Mammary epithelial cell (primary cell): Measurements from ENCODE around the gene PRKG2.

Source experiments
- EZH2 ChIP-seq: IDR thresholded peaks from 2 replicates; pipeline ENCODE4 v1.6.1; 2012; ENCODE audit warnings: low read length, inconsistent platforms, borderline replicate concordance
- TF ChIP-seq, protein P1 (sequence below), 2 donors: IDR thresholded peaks in 1 of 2; conservative IDR thresholded peaks in 1 of 2; 2 replicates each; pipeline ENCODE4 v1.5.1; 2011 to 2012; ENCODE audit warnings: inconsistent platforms in 2 of 2, low read length in 2 of 2, mild to moderate bottlenecking in 2 of 2, control low read depth in 1 of 2, low read depth in 1 of 2; ENCODE audit not compliant: insufficient read depth in 1 of 2; ENCODE audit errors: extremely low read depth in 1 of 2

DNA sequence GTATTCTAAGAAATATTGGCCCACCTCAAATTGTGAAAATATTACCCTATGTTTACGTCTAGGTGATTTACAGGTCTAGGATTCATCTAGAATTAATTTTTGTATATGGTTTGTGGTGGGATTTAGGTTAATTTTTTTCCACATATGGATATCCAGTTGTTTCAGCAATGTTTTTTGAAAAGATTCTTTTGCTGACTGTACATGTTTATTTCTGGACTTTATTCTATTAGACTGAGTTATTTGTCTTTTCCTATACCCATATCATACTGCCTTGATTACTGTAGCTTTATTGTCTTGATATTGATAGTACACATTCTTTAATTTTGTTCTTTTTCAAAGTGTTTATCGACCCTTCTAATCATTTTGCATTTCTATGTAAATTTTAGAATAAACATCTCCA, 83.5 kb downstream of the PRKG2 start:
- TF ChIP-seq, protein P1, sequence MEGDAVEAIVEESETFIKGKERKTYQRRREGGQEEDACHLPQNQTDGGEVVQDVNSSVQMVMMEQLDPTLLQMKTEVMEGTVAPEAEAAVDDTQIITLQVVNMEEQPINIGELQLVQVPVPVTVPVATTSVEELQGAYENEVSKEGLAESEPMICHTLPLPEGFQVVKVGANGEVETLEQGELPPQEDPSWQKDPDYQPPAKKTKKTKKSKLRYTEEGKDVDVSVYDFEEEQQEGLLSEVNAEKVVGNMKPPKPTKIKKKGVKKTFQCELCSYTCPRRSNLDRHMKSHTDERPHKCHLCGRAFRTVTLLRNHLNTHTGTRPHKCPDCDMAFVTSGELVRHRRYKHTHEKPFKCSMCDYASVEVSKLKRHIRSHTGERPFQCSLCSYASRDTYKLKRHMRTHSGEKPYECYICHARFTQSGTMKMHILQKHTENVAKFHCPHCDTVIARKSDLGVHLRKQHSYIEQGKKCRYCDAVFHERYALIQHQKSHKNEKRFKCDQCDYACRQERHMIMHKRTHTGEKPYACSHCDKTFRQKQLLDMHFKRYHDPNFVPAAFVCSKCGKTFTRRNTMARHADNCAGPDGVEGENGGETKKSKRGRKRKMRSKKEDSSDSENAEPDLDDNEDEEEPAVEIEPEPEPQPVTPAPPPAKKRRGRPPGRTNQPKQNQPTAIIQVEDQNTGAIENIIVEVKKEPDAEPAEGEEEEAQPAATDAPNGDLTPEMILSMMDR (conservative IDR thresholded peaks at IDR 0.05 in 1 of 2, IDR thresholded peaks at IDR 0.05 in 1 of 2; ENCODE audit: extremely low read depth in 1 of 2, insufficient read depth in 1 of 2, low read depth in 1 of 2, low read length in 2 of 2), result no peak
- no peak for TF ChIP-seq EZH2
